HepG2 (cell line): ENCODE data around the gene ZNF678. TPM values are rescaled to one million over a fixed set of nuclear protein-coding genes. Genes with fewer than 3 reads are reported as not detected.

Source experiments
- ATAC-seq: fragments of 200-7000 bp; cut with Tn5 transposase; 3 replicates; pipeline ENCODE4 v1.9.1; 2020; ENCODE audit warnings: mild to moderate bottlenecking, moderate library complexity
- BruUV-seq: library from RNA; stranded (reverse); fragments of 400-500 nt; replicated peaks from 2 replicates; lab custom pipeline; 2021; lab: Mats Ljungman, UMichigan
- CTCF ChIA-PET: fragments of 300-600 bp; formaldehyde crosslinking; extraction: SDS; loops from one replicate; lab custom pipeline; 2021; ENCODE audit warnings: low total read pairs, inconsistent platforms, low intra/inter-chr PET ratio; lab: Yijun Ruan, JAX
- POLR2A ChIA-PET: fragments of 350-600 bp; sonication (Branson Sonifier 250); formaldehyde crosslinking; loops from one replicate; lab custom pipeline; 2020; ENCODE audit warnings: antibody characterized with exemption, inconsistent platforms; lab: Yijun Ruan, JAX
- DNase-seq: peaks from one replicate; pipeline ENCODE4 v3.0.0-alpha.2; 2015; ENCODE audit warnings: low spot score
- FAIRE-seq: peaks from 3 replicates; lab custom pipeline; 2011; peaks lifted over from hg19 to GRCh38; lab: Jason Lieb, UNC
- H2AFZ ChIP-seq: one replicate; pipeline ENCODE4 v1.6.1; 2011; ENCODE audit warnings: low read length, inconsistent platforms
- H3K27ac ChIP-seq: fragments of 300-600 bp; 3 replicates; pipeline ENCODE4 v1.8.0; 2011; ENCODE audit warnings: mixed run types, mild to moderate bottlenecking, mixed read lengths, low read length, inconsistent platforms; ENCODE audit not compliant: insufficient read depth; ENCODE audit errors: extremely low read length
- H3K27me3 ChIP-seq, 2 experiments: fragments of 200-600 bp in 1 of 2; 2 replicates in 1 of 2; 3 replicates in 1 of 2; pipeline versions ENCODE4 v1.6.0 to v1.8.0; 2011; ENCODE audit warnings: low read length in 2 of 2, mild to moderate bottlenecking in 2 of 2, moderate library complexity in 2 of 2, inconsistent platforms in 1 of 2; ENCODE audit not compliant: insufficient read depth in 2 of 2, control insufficient read depth in 1 of 2
- H3K36me3 ChIP-seq, 2 experiments: fragments of 200-600 bp in 1 of 2; replicated peaks in 1 of 2; 2 replicates in 1 of 2; 3 replicates in 1 of 2; pipeline versions ENCODE4 v1.5.1 to v1.8.0; 2011; ENCODE audit warnings: low read length in 2 of 2, inconsistent platforms in 1 of 2; ENCODE audit not compliant: insufficient read depth in 2 of 2, control insufficient read depth in 1 of 2
- H3K4me1 ChIP-seq: 2 replicates; pipeline ENCODE4 v1.5.1; 2012; ENCODE audit warnings: low read length, inconsistent platforms; ENCODE audit not compliant: insufficient read depth
- H3K4me2 ChIP-seq: 2 replicates; pipeline ENCODE4 v1.6.0; 2011; ENCODE audit warnings: low read depth, low read length, inconsistent platforms
- H3K4me3 ChIP-seq, 3 experiments: fragments of 200-600 bp in 1 of 3; sonication (generic), shearing (Covaris generic) in 1 of 3; replicated peaks in 1 of 3; 2 replicates each; pipeline ENCODE4 v1.5.1; 2011 to 2016; ENCODE audit warnings: low read length in 3 of 3, inconsistent platforms in 2 of 3, low read depth in 2 of 3, mild to moderate bottlenecking in 2 of 3, control low read depth in 1 of 3, mixed read lengths in 1 of 3; ENCODE audit not compliant: insufficient read depth in 1 of 3
- H3K79me2 ChIP-seq: one replicate; pipeline ENCODE4 v1.6.1; 2011; ENCODE audit warnings: low read length, inconsistent platforms; ENCODE audit not compliant: insufficient read depth
- H3K9ac ChIP-seq: 2 replicates; pipeline ENCODE4 v1.6.0; 2011; ENCODE audit warnings: mild to moderate bottlenecking, low read depth, low read length, inconsistent platforms; ENCODE audit not compliant: insufficient read depth
- H3K9me3 ChIP-seq: 2 replicates; pipeline ENCODE4 v1.5.1; 2012; ENCODE audit warnings: mild to moderate bottlenecking, low read length
- H4K20me1 ChIP-seq: 2 replicates; pipeline ENCODE4 v1.6.0; 2011; ENCODE audit warnings: inconsistent platforms, mild to moderate bottlenecking, low read length, moderate library complexity; ENCODE audit not compliant: insufficient read depth
- CTCF ChIP-seq: sonication (generic); formaldehyde crosslinking; IDR thresholded peaks from 2 replicates; pipeline ENCODE4 v1.5.0; 2020; ENCODE audit warnings: mild to moderate bottlenecking, missing genetic modification reagents, moderate library complexity
- GABPB1 ChIP-seq: IDR thresholded peaks from 2 replicates; pipeline ENCODE4 v1.6.1; 2016; ENCODE audit warnings: mild to moderate bottlenecking, missing genetic modification reagents, moderate library complexity, missing compliant biosample characterization
- HOXA9 ChIP-seq: sonication (generic); formaldehyde crosslinking; IDR thresholded peaks from 2 replicates; pipeline ENCODE4 v1.8.1; 2022; ENCODE audit warnings: missing genetic modification reagents, mild to moderate bottlenecking, moderate library complexity, borderline replicate concordance
- KDM4B ChIP-seq: sonication (generic); formaldehyde crosslinking; IDR thresholded peaks from 2 replicates; pipeline ENCODE4 v1.4.0; 2020; ENCODE audit warnings: missing genetic modification reagents
- KDM6A ChIP-seq: IDR thresholded peaks from 2 replicates; pipeline ENCODE4 v1.6.1; 2016; ENCODE audit warnings: low read depth
- MAFK ChIP-seq, 2 experiments: IDR thresholded peaks in 1 of 2; conservative IDR thresholded peaks in 1 of 2; 2 replicates each; pipeline ENCODE4 v1.6.1; 2011; ENCODE audit warnings: improper control_type of control experiment in 2 of 2, low read length in 2 of 2
- POGK ChIP-seq: sonication (generic); formaldehyde crosslinking; conservative IDR thresholded peaks from 2 replicates; pipeline ENCODE4 v1.8.0; 2022; ENCODE audit warnings: mild to moderate bottlenecking, moderate library complexity, missing genetic modification reagents
- SMAD3 ChIP-seq: sonication (generic); formaldehyde crosslinking; IDR thresholded peaks from 2 replicates; pipeline ENCODE4 v1.4.0; 2020; ENCODE audit warnings: missing genetic modification reagents
- TEAD2 ChIP-seq: sonication (generic); formaldehyde crosslinking; IDR thresholded peaks from 2 replicates; pipeline ENCODE4 v1.9.0; 2021; ENCODE audit warnings: missing genetic modification reagents
- TOE1 ChIP-seq: sonication (generic); formaldehyde crosslinking; IDR thresholded peaks from 2 replicates; pipeline ENCODE4 v1.4.0; 2020; ENCODE audit warnings: mild to moderate bottlenecking, missing genetic modification reagents
- ZC3H13 ChIP-seq: sonication (generic); formaldehyde crosslinking; IDR thresholded peaks from 2 replicates; pipeline ENCODE4 v1.8.1; 2023; ENCODE audit warnings: mild to moderate bottlenecking, missing genetic modification reagents, moderate library complexity
- ZFP82 ChIP-seq: sonication (generic); formaldehyde crosslinking; IDR thresholded peaks from 2 replicates; pipeline ENCODE4 v1.5.1; 2020; ENCODE audit warnings: mild to moderate bottlenecking, missing genetic modification reagents, borderline replicate concordance
- ZMYM2 ChIP-seq: sonication (generic); formaldehyde crosslinking; IDR thresholded peaks from 2 replicates; pipeline ENCODE4 v1.8.0; 2022; ENCODE audit warnings: mild to moderate bottlenecking, missing genetic modification reagents
- ZNF30 ChIP-seq: sonication (generic); formaldehyde crosslinking; IDR thresholded peaks from 2 replicates; pipeline ENCODE4 v1.5.0; 2020; ENCODE audit warnings: mild to moderate bottlenecking, missing genetic modification reagents
- whole genome bisulfite sequencing: methylation state at CpG from one replicate; pipeline ENCODE4 v1.1.6; 2017; ENCODE audit warnings: low lambda C conversion rate; 5-methylcytosine and 5-hydroxymethylcytosine counted together
- in situ Hi-C: cut with HindIII; loops from 2 replicates; pipeline ENCODE4 v1.10.0; 2017; ENCODE audit warnings: low pct_unique_long_range_greater_than_20kb; ENCODE audit not compliant: extremely low pct_ligation_motif_present
- intact Hi-C: fragments of 100-400 bp; cut with micrococcal nuclease; formaldehyde crosslinking; loops from one replicate; pipeline ENCODE4 v1.10.0; 2022; ENCODE audit not compliant: unreplicated experiment
- polyA plus RNA-seq, 8 experiments: library from polyadenylated mRNA; depleted of rRNA in 3 of 8; stranded (reverse) in 7 of 8; unstranded in 1 of 8; fragments of >200 nt; fragmentation: Illumina TruSeq in 4 of 8; extraction: Trizol in 4 of 8; gene quantifications; 2 replicates each; pipeline versions ENCODE4 v1.2.1 to v1.2.3, GENCODE V29; 2011 to 2016; ENCODE audit warnings: low read depth in 4 of 8, missing spikeins in 1 of 8, mixed read lengths in 1 of 8; ENCODE audit not compliant: insufficient read depth in 1 of 8
- total RNA-seq, 5 experiments: library from RNA; depleted of rRNA; stranded (reverse); fragments of >200 nt; fragmentation: Illumina TruSeq; extraction: Trizol; gene quantifications; 2 replicates each; pipeline ENCODE4 v1.2.3, GENCODE V29; 2016; ENCODE audit warnings: low read depth in 1 of 5
- TF ChIP-seq, protein P1 (sequence below): sonication (generic); formaldehyde crosslinking; IDR thresholded peaks from 2 replicates; pipeline ENCODE4 v1.5.0; 2020; ENCODE audit warnings: mild to moderate bottlenecking, missing genetic modification reagents, borderline replicate concordance
- TF ChIP-seq, protein P2 (sequence below): sonication (generic); formaldehyde crosslinking; IDR thresholded peaks from 2 replicates; pipeline ENCODE4 v1.4.0; 2020; ENCODE audit warnings: missing genetic modification reagents, mild to moderate bottlenecking, borderline replicate concordance
- TF ChIP-seq, protein P3 (sequence below): sonication (generic); formaldehyde crosslinking; IDR thresholded peaks from 2 replicates; pipeline ENCODE4 v1.8.0; 2022; ENCODE audit warnings: missing genetic modification reagents, low read depth, mild to moderate bottlenecking, borderline replicate concordance

Gene ZNF678
- total and polyA plus RNA-seq, 2 of the 13 experiments (the other 11 are each of a cell fraction or from before 2014, with no cell fraction given), result 2.0 to 7.6 TPM

DNA sequence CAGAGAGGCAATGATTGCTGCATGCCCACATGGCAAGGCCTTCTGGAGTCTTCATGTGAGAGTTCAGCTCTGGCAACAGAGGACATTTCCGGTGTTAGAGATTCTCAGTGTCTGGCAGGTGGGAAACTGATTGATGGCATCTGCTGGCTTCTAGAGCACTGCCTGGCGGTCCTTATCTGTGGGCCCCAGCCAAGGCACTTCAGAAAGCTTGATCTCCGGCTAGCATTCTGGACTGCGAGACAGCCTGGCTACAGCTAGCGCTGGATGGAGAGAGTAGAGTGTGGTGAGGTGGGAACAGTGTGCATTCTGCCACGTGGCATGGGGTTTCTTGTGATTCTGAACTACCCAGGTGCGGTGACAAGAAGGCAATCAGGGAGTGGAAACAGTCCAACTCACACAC is 9.4 kb downstream of the ZNF678 start:
- Histone ChIP-seq H3K4me2 (no peak overlapping the region), H2AFZ (no peak overlapping the region), H3K4me3 (no peak overlapping the region), H3K9me3 (peaks cover 26% of the 10 kb centered on the region; the same call in 1 of the 2 replicates), H3K36me3 (no peaks in the 10 kb centered on the region), H3K79me2 (peaks cover 24% of the 10 kb centered on the region), H3K9ac (no peak overlapping the region), H3K27ac (no peak overlapping the region), H3K4me1 (peaks cover 19% of the 10 kb centered on the region), H3K27me3 (no peaks in the 10 kb centered on the region), H4K20me1 (no peaks in the 10 kb centered on the region)
- ChIA-PET CTCF (no interaction called here), POLR2A (no interaction called here)
- in situ Hi-C loops (no loop called here), intact Hi-C loops (no loop called here)
- 95% methylated on average over 7 of the region's 7 CpGs for WGBS
- no peak for DNase-seq
- no TSS peak for BruUV-seq
- no peak for ATAC-seq
- no peak for FAIRE-seq
- TF ChIP-seq ZC3H13 (no peak), ZMYM2 (CRISPR knock-in tag) (no peak), ZFP82 (CRISPR knock-in tag) (no peak), SMAD3 (CRISPR knock-in tag) (no peak), KDM6A (CRISPR knock-in tag) (no peak), KDM4B (CRISPR knock-in tag) (no peak), TEAD2 (no peak), TOE1 (no peak), ZNF30 (no peak), POGK (CRISPR knock-in tag) (no peak), CTCF (CRISPR knock-in tag) (no peak), HOXA9 (CRISPR knock-in tag) (no peak), MAFK (conservative IDR thresholded peaks at IDR 0.05 in 1 of 2, IDR thresholded peaks at IDR 0.05 in 1 of 2; ENCODE audit: low read length in 2 of 2) (no peak), GABPB1 (CRISPR knock-in tag) (no peak)
- TF ChIP-seq, protein P1, sequence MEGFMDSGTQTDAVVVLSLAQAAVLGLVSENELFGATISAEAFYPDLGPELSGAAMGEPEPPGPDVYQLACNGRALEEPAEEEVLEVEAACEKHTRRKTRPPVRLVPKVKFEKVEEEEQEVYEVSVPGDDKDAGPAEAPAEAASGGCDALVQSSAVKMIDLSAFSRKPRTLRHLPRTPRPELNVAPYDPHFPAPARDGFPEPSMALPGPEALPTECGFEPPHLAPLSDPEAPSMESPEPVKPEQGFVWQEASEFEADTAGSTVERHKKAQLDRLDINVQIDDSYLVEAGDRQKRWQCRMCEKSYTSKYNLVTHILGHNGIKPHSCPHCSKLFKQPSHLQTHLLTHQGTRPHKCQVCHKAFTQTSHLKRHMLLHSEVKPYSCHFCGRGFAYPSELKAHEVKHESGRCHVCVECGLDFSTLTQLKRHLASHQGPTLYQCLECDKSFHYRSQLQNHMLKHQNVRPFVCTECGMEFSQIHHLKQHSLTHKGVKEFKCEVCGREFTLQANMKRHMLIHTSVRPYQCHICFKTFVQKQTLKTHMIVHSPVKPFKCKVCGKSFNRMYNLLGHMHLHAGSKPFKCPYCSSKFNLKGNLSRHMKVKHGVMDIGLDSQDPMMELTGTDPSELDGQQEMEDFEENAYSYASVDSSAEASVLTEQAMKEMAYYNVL (CRISPR knock-in tag), result no peak
- TF ChIP-seq, protein P2, sequence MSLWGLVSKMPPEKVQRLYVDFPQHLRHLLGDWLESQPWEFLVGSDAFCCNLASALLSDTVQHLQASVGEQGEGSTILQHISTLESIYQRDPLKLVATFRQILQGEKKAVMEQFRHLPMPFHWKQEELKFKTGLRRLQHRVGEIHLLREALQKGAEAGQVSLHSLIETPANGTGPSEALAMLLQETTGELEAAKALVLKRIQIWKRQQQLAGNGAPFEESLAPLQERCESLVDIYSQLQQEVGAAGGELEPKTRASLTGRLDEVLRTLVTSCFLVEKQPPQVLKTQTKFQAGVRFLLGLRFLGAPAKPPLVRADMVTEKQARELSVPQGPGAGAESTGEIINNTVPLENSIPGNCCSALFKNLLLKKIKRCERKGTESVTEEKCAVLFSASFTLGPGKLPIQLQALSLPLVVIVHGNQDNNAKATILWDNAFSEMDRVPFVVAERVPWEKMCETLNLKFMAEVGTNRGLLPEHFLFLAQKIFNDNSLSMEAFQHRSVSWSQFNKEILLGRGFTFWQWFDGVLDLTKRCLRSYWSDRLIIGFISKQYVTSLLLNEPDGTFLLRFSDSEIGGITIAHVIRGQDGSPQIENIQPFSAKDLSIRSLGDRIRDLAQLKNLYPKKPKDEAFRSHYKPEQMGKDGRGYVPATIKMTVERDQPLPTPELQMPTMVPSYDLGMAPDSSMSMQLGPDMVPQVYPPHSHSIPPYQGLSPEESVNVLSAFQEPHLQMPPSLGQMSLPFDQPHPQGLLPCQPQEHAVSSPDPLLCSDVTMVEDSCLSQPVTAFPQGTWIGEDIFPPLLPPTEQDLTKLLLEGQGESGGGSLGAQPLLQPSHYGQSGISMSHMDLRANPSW (CRISPR knock-in tag), result no peak
- TF ChIP-seq, protein P3, sequence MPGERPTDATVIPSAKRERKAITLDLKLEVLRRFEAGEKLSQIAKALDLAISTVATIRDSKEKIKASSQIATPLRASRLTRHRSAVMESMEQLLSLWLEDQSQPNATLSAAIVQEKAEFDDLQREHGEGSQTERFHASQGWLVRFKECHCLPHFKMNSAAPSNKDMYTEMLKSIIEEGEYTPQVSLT (CRISPR knock-in tag), result no peak
